Measurements from ENCODE around the gene MGAT1.
A peak's percentile ranks its signal among the peaks of the same experiment; 100 is the strongest.
"Not testable (repeated sequence)": the region's sequence is repeated elsewhere in the genome, so short reads cannot be mapped to it uniquely, and the experiment has no call there.

Gene MGAT1

GRCh38 chr5:180802325-180803180 lies at the start of gene MGAT1:
TSS of gene MGAT1 (minus strand) at chr5:180802806. CDS start at chr5:180792971, 9,835 bp downstream.
- DNase-seq, result peak; percentile 64 to 73

GRCh38 chr5:180850434-180851078 lies 48.0 kb upstream of the MGAT1 start:
- no peak for DNase-seq

GRCh38 chr5:180849827-180850226 lies 47.2 kb upstream of the MGAT1 start:
- no peak for DNase-seq

GRCh38 chr5:180848878-180849277 lies 46.3 kb upstream of the MGAT1 start:
- no peak for DNase-seq

- DNase-seq, result no peak
Observed at GRCh38 chr5:180848265-180848664, 45.7 kb upstream of the MGAT1 start.

GRCh38 chr5:180847026-180847425 lies 44.4 kb upstream of the MGAT1 start:
- no peak for DNase-seq

- DNase-seq, result no peak
Observed at GRCh38 chr5:180844858-180845257, 42.3 kb upstream of the MGAT1 start.

- DNase-seq, result no peak
Observed at GRCh38 chr5:180844432-180844831, 41.8 kb upstream of the MGAT1 start.

- no peak for DNase-seq
Observed at GRCh38 chr5:180839935-180840334, 37.3 kb upstream of the MGAT1 start.

GRCh38 chr5:180839227-180839626 lies 36.6 kb upstream of the MGAT1 start:
- DNase-seq, result no peak

- DNase-seq, result no peak
Observed at GRCh38 chr5:180837478-180837877, 34.9 kb upstream of the MGAT1 start.

GRCh38 chr5:180832638-180833068 lies 30.0 kb upstream of the MGAT1 start:
- DNase-seq, result peak; percentile 40 to 46

GRCh38 chr5:180831139-180832093 lies 28.8 kb upstream of the MGAT1 start:
- DNase-seq, result peak; percentile 76 to 79

- peak; percentile 78 to 80 for DNase-seq
Observed at GRCh38 chr5:180830253-180831138, 27.9 kb upstream of the MGAT1 start.

- DNase-seq, result no peak
Observed at GRCh38 chr5:180829726-180830125, 27.1 kb upstream of the MGAT1 start.

GRCh38 chr5:180828756-180829531 lies 26.3 kb upstream of the MGAT1 start:
- DNase-seq, result peak in 1 of 2 donors; percentile 48

- DNase-seq, result not testable (repeated sequence)
Observed at GRCh38 chr5:180827374-180827773, 24.8 kb upstream of the MGAT1 start.

- no peak for DNase-seq
Observed at GRCh38 chr5:180825768-180826525, 23.3 kb upstream of the MGAT1 start.

GRCh38 chr5:180824630-180825476 lies 22.2 kb upstream of the MGAT1 start:
- DNase-seq, result no peak
